Stimulated activated CD8-positive, alpha-beta memory T cell treated with anti-CD3 and anti-CD28 coated beads, Interleukin-12 subunit alpha, Interleukin-12 subunit beta, amount 100 ng/mL, for 24 hours (primary cell): Measurements from ENCODE around the gene WFDC11.
"Not testable (repeated sequence)": the region's sequence is repeated elsewhere in the genome, so short reads cannot be mapped to it uniquely, and the experiment has no call there.

Experiments
- DNase-seq: peaks from one replicate; pipeline ENCODE4 v3.0.0-alpha.2; 2020; ENCODE audit errors: extremely low read depth

Gene WFDC11

DNA sequence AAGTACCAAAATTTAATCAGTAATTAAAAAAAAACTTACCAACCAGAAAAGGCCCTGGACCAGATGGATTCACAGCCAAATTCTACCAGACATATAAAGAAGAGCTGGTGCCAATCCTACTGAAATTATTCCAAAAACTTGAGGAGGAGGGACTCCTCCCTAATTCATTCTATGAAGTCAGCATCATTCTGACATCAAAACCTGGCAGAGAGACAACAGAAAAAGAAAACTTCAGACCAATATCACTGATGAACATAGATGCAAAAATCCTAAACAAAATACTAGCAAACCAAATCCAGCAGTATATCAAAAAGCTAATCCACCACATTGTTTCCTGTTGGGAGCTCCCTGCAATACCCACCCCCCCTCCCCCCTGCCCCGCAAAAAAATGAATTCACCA is at the start of gene WFDC11:
TSS of gene WFDC11 (minus strand) at position 101 of the 400 bp plus-strand sequence. CDS start 19,639 bp downstream, outside the sequence.
- DNase-seq = no peak

DNA sequence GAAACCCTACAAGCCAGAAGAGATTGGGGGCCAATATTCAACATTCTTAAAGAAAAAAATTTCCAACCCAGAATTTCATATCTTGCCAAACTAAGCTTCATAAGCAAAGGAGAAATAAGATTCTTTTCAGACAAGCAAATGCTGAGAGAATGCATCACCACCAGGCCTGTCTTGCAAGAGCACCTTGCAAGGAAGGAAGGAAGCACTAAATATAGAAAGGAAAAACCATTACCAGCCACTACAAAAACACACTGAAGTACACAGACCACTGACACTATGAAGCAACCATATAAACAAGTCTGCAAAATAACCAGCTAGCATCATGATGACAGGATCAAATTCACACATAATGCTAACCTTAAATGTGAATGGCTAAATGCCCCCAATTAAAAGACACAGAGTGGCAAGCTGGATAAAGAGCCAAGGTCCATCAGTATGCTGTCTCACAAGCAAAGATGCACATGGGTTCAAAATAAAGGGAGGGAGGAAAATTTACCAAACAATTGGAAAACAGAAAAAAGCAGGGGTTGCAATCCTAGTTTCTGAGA is 46.2 kb upstream of the WFDC11 start:
- DNase-seq = not testable (repeated sequence)

- DNase-seq = no peak
These were observed 35.1 kb upstream of the WFDC11 start, which contains the start of gene WFDC10B for GRCh38 chr20:45704969-45705637. TSS of gene WFDC10B (minus strand) at chr20:45705019. CDS start at chr20:45685992, 19,027 bp downstream.

GRCh38 chr20:45701873-45702272 is 31.8 kb upstream of the WFDC11 start, which contains the start of gene WFDC13:
TSS of gene WFDC13 (plus strand) at chr20:45702038. CDS start at chr20:45702124, 86 bp downstream.
- no peak for DNase-seq

DNA sequence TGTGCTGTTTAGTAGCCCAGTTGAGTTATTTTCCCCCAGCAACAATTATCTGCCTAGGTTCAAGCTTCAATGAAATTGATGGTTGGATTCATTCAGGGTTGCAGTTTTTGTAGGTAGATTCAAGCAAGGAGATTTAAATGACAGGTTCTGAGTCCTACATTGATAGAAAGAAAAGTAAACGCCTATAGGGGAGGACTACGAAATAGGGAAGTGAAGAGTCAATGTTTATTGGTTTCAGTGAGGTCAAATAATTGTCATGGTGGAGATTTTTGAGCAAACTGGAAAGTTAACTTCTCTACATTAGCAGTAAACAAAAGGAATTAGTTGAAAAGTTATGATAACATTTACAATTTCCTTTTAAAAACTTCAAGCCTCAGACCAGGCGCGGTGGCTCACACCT is 31.1 kb upstream of the WFDC11 start:
- DNase-seq = no peak

- DNase-seq = no peak
These were observed 25.5 kb upstream of the WFDC11 start for GRCh38 chr20:45695496-45695895.

DNA sequence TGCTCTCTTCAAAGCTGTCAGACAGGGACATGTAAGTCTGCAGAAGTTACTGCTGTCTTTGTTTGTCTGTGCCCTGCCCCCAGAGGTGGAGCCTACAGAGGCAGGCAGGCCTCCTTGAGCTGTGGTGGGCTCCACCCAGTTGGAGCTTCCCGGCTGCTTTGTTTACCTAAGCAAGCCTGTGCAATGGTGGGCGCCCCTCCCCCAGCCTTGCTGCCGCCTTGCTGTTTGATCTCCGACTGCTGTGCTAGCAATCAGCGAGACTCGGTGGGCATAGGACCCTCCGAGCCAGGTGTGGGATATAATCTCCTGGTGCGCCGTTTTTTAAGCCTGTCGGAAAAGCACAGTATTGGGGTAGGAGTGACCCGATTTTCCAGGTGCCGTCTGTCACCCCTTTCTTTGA is 23.3 kb upstream of the WFDC11 start:
- not testable (repeated sequence) for DNase-seq

DNA sequence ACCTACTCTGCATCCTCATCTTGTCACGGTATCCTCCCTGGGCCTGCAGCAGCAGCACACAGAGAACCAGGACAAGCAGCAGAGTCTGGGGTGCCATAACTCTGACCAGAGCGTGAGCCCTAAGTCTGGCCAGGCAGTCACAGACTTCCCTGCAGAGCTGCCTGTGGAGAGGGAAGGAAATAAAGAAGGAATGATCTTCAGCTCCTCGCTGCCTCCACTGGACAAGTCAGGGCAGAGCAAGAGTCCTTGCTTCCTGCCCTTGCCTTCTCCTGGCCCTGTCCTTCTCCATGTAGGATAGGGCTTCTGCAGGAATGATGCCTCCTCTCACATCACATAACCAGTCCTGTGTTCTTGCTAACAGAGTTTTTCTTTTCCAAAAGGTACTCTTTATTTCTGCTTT is 15.9 kb upstream of the WFDC11 start:
- DNase-seq = no peak

DNA sequence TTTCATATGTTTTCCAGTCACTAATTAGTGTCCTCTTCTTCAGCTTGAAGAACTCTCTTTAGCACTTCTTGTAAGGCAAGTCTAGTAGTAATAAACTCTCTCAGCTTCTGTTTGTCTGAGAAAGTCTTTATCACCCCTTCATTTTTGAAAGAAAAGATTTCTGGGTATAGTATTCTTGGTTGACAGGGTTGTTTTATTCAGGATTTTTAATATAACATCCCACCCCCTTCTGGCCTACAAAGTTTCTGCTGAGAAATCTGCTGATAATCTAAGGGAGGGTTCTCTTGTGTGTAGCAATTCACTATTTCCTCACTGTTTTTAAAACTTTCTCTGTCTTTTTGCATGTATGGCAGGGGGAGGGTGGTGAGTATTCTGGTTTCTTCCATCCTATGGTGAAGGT is 9.6 kb upstream of the WFDC11 start:
- no peak for DNase-seq

DNA sequence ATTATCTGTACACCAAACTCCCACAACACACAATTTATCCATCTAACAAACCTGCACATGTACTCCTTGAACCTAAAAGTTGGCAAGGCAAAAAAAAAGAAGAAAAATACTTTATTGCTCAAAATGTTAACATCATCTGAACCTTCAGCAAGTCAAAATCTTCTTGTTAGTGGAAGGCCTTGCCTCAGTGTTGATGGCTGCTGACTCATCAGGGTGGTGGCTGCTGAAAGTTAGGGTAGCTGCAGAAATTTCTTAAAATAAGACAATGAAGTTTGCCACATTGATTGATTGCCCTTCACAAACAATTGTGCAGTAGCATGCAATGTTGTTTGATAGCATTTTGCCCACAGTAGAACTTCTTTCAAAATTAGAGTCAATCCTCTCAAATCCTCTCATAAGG is 2.7 kb upstream of the WFDC11 start:
- no peak for DNase-seq

GRCh38 chr20:45657038-45657437 is 13.0 kb downstream of the WFDC11 start:
- not testable (repeated sequence) for DNase-seq

DNA sequence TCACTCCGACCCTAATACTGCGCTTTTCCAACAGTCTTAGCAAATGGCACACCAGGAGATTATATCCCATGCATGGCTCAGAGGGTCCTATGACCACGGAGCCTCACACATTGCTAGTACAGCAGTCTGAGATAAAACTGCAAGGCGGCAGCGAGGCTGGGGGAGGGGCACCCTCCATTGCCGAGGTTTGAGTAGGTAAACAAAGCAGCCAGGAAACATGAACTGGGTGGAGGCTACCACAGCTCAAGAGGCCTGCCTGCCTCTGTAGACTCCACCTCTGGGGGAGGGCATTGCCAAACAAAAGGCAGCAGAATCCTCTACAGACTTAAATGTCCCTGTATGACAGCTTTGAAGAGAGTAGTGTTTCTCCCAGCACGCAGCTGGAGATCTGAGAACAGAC is 18.3 kb downstream of the WFDC11 start:
- DNase-seq = not testable (repeated sequence)

DNA sequence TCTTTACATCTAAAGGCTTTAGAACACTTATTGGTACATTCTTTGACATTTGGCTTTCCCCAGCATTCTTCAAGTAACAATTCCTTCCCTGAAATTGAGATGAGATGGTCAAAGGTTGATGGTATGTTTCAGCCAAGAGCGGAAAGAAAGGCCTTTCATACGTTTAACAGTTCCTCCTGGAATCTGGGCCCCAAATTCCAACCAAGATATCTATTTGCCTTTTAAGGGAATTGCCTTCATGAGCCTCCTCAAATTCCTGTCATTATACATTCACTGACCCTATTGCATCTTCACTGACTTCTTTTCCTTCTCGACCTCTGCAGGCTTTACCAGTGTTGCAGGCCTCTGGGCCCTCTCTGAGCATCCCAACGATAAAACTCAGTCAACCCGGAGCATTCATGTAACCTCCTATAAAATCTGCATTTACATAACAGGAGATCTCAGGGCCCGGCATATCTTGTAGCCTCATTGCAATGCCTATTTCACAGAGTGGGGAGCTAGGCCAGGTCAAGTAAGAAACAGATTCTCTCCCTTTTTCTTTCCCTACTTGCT is 20.7 kb downstream of the WFDC11 start:
- no peak for DNase-seq

DNA sequence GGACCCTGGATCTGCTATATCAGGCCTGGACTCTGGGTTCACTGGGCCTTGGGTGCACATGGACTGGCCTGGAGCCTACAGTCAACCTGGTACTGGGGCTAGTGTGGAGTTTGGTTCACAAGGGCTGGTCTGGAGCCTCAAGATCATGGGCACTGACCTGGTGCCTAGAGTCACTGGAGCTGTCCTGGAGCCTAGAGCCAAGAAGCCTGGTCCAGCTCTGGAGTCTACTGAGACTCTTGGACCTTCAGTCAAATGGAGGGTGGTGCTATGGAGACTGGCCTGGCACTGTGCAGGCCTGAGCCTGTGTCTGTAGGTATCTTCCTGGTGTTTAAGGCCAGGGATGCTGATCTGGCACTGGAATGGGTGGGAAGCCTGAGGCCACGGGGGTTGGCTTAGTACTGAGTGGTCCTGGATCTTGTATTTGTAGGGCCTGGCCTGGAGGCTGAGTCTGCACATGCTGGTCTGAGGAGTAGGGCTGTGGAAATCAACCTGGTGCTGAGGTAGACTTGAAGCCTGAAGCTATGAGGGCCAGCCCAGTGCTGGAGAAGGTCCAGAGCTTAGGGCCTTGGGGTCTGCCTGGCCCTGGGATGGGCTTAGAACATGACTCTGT is 22.5 kb downstream of the WFDC11 start:
- DNase-seq = no peak

- no peak for DNase-seq
These were observed 23.2 kb downstream of the WFDC11 start for GRCh38 chr20:45646875-45647274.

DNA sequence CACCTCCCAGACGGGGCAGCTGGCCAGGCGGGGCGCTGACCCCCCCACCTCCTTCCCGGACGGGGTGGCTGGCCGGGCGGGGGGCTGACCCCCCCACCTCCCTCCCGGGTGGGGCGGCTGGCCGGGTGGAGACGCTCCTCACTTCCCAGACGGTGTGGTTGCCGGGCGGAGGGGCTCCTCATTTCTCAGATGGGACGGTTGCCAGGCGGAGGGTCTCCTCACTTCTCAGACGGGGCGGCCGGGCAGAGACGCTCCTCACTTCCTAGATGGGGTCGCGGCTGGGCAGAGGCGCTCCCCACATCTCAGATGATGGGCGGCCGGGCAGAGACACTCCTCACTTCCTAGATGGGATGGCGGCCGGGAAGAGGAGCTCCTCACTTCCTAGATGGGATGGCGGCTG is 24.2 kb downstream of the WFDC11 start:
- DNase-seq = not testable (repeated sequence)

- not testable (repeated sequence) for DNase-seq
These were observed 29.0 kb downstream of the WFDC11 start for GRCh38 chr20:45641076-45641475.

- DNase-seq = no peak
These were observed 30.4 kb downstream of the WFDC11 start for GRCh38 chr20:45639687-45640086.

DNA sequence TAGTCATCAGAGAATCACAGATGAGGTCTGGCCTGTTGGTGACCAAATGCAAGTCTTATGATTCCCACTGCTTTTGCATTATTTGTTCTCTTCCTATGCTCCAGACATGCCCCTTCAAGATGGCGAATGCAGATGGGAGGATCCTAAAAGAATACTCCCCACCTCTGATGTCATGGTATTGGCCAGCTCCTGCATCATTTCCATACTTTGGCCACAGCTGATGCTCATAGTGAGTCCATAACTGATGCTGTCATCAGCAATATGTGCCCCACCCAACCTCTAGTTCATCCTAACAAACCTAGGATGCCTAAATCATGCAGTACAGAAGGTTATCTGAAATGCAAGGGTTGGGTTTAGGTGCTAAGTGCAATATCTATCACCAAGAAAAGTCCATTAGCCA is 33.5 kb downstream of the WFDC11 start:
- DNase-seq = no peak

- DNase-seq = no peak
These were observed 38.9 kb downstream of the WFDC11 start, which contains the start of gene WFDC9 for GRCh38 chr20:45631184-45631583. TSS of gene WFDC9 (minus strand) at chr20:45631284. CDS start at chr20:45610181, 21,103 bp downstream.

GRCh38 chr20:45630371-45630770 is 39.7 kb downstream of the WFDC11 start:
- no peak for DNase-seq

- no peak for DNase-seq
These were observed 40.4 kb downstream of the WFDC11 start, which contains the start of gene WFDC10A for GRCh38 chr20:45629496-45630100. TSS of gene WFDC10A (plus strand) at chr20:45629739. CDS start at chr20:45629814, 75 bp downstream.
